ENCODE results near the gene CCSAP.
"Not testable (repeated sequence)": the region's sequence is repeated elsewhere in the genome, so short reads cannot be mapped to it uniquely, and the experiment has no call there.

The CCSAP gene

GRCh38 chr1:229378035-229378434, 35.2 kb upstream of the CCSAP start:
- H3K36me3 ChIP-seq (ENCODE audit: control insufficient read depth, insufficient read depth, low read length); H3K9ac ChIP-seq (ENCODE audit: low read length); H3K4me1 ChIP-seq (ENCODE audit: control insufficient read depth, insufficient read depth, low read length); H3K9me3 ChIP-seq (ENCODE audit: control insufficient read depth, low read length); H3K27me3 ChIP-seq (ENCODE audit: control insufficient read depth, insufficient read depth, low read length); H3K4me3 ChIP-seq (ENCODE audit: low read length): not testable (repeated sequence)

- H3K36me3 ChIP-seq (ENCODE audit: control insufficient read depth, insufficient read depth, low read length), result no peaks in the 10 kb centered on the region
- H3K4me3 ChIP-seq (ENCODE audit: low read length), result no peak overlapping the region
Observed at GRCh38 chr1:229377429-229377828, 34.6 kb upstream of the CCSAP start.

GRCh38 chr1:229376521-229376920, 33.7 kb upstream of the CCSAP start:
- H3K9me3 ChIP-seq (ENCODE audit: control insufficient read depth, low read length), result no peaks in the 10 kb centered on the region
- H3K4me1 ChIP-seq (ENCODE audit: control insufficient read depth, insufficient read depth, low read length), result no peaks in the 10 kb centered on the region
- H3K36me3 ChIP-seq (ENCODE audit: control insufficient read depth, insufficient read depth, low read length), result no peaks in the 10 kb centered on the region
- H3K27me3 ChIP-seq (ENCODE audit: control insufficient read depth, insufficient read depth, low read length), result peaks cover 3% of the 10 kb centered on the region
- no peak overlapping the region for H3K4me3 ChIP-seq (ENCODE audit: low read length)
- H3K9ac ChIP-seq (ENCODE audit: low read length), result no peak overlapping the region

More at GRCh38 chr1:229377429-229377828, 34.6 kb upstream of the CCSAP start:
- peaks cover 3% of the 10 kb centered on the region for H3K27me3 ChIP-seq (ENCODE audit: control insufficient read depth, insufficient read depth, low read length)
- H3K9me3 ChIP-seq (ENCODE audit: control insufficient read depth, low read length), result no peaks in the 10 kb centered on the region
- no peak overlapping the region for H3K9ac ChIP-seq (ENCODE audit: low read length)
- no peaks in the 10 kb centered on the region for H3K4me1 ChIP-seq (ENCODE audit: control insufficient read depth, insufficient read depth, low read length)

- H3K9ac ChIP-seq (ENCODE audit: low read length), result no peak overlapping the region
- H3K36me3 ChIP-seq (ENCODE audit: control insufficient read depth, insufficient read depth, low read length), result no peaks in the 10 kb centered on the region
- H3K4me3 ChIP-seq (ENCODE audit: low read length), result no peak overlapping the region
- no peaks in the 10 kb centered on the region for H3K4me1 ChIP-seq (ENCODE audit: control insufficient read depth, insufficient read depth, low read length)
- no peaks in the 10 kb centered on the region for H3K9me3 ChIP-seq (ENCODE audit: control insufficient read depth, low read length)
- H3K27me3 ChIP-seq (ENCODE audit: control insufficient read depth, insufficient read depth, low read length), result peaks cover 3% of the 10 kb centered on the region
Observed at GRCh38 chr1:229374485-229374884, 31.6 kb upstream of the CCSAP start.

- H3K4me3 ChIP-seq (ENCODE audit: low read length), result no peak overlapping the region
Observed at GRCh38 chr1:229373395-229373794, 30.5 kb upstream of the CCSAP start.

GRCh38 chr1:229372251-229372650, 29.4 kb upstream of the CCSAP start:
- no peak overlapping the region for H3K4me3 ChIP-seq (ENCODE audit: low read length)
- peaks cover 3% of the 10 kb centered on the region for H3K27me3 ChIP-seq (ENCODE audit: control insufficient read depth, insufficient read depth, low read length)
- H3K9me3 ChIP-seq (ENCODE audit: control insufficient read depth, low read length), result no peaks in the 10 kb centered on the region
- H3K36me3 ChIP-seq (ENCODE audit: control insufficient read depth, insufficient read depth, low read length), result no peaks in the 10 kb centered on the region
- no peaks in the 10 kb centered on the region for H3K4me1 ChIP-seq (ENCODE audit: control insufficient read depth, insufficient read depth, low read length)
- H3K9ac ChIP-seq (ENCODE audit: low read length), result no peak overlapping the region

More at GRCh38 chr1:229373395-229373794, 30.5 kb upstream of the CCSAP start:
- no peak overlapping the region for H3K9ac ChIP-seq (ENCODE audit: low read length)
- H3K9me3 ChIP-seq (ENCODE audit: control insufficient read depth, low read length), result no peaks in the 10 kb centered on the region
- no peaks in the 10 kb centered on the region for H3K36me3 ChIP-seq (ENCODE audit: control insufficient read depth, insufficient read depth, low read length)
- H3K27me3 ChIP-seq (ENCODE audit: control insufficient read depth, insufficient read depth, low read length), result peaks cover 3% of the 10 kb centered on the region
- H3K4me1 ChIP-seq (ENCODE audit: control insufficient read depth, insufficient read depth, low read length), result no peaks in the 10 kb centered on the region

- Histone ChIP-seq H3K9me3 (ENCODE audit: control insufficient read depth, low read length) (no peaks in the 10 kb centered on the region), H3K27me3 (ENCODE audit: control insufficient read depth, insufficient read depth, low read length) (peaks cover 3% of the 10 kb centered on the region), H3K36me3 (ENCODE audit: control insufficient read depth, insufficient read depth, low read length) (no peaks in the 10 kb centered on the region), H3K4me1 (ENCODE audit: control insufficient read depth, insufficient read depth, low read length) (no peaks in the 10 kb centered on the region), H3K9ac (ENCODE audit: low read length) (no peak overlapping the region), H3K4me3 (ENCODE audit: low read length) (no peak overlapping the region)
Observed at GRCh38 chr1:229371624-229372023, 28.8 kb upstream of the CCSAP start.

GRCh38 chr1:229370601-229371021, 27.8 kb upstream of the CCSAP start:
- peaks cover 3% of the 10 kb centered on the region for H3K27me3 ChIP-seq (ENCODE audit: control insufficient read depth, insufficient read depth, low read length)
- H3K9me3 ChIP-seq (ENCODE audit: control insufficient read depth, low read length), result no peaks in the 10 kb centered on the region
- H3K4me1 ChIP-seq (ENCODE audit: control insufficient read depth, insufficient read depth, low read length), result no peaks in the 10 kb centered on the region
- no peak overlapping the region for H3K9ac ChIP-seq (ENCODE audit: low read length)
- H3K36me3 ChIP-seq (ENCODE audit: control insufficient read depth, insufficient read depth, low read length), result no peaks in the 10 kb centered on the region
- no peak overlapping the region for H3K4me3 ChIP-seq (ENCODE audit: low read length)

- no peak overlapping the region for H3K4me3 ChIP-seq (ENCODE audit: low read length)
- H3K9me3 ChIP-seq (ENCODE audit: control insufficient read depth, low read length), result no peaks in the 10 kb centered on the region
Observed at GRCh38 chr1:229368347-229368746, 25.5 kb upstream of the CCSAP start.

GRCh38 chr1:229365569-229365968, 22.7 kb upstream of the CCSAP start:
- no peak overlapping the region for H3K4me3 ChIP-seq (ENCODE audit: low read length)
- H3K9me3 ChIP-seq (ENCODE audit: control insufficient read depth, low read length), result no peaks in the 10 kb centered on the region
- no peaks in the 10 kb centered on the region for H3K4me1 ChIP-seq (ENCODE audit: control insufficient read depth, insufficient read depth, low read length)
- H3K36me3 ChIP-seq (ENCODE audit: control insufficient read depth, insufficient read depth, low read length), result no peaks in the 10 kb centered on the region
- peaks cover 8% of the 10 kb centered on the region for H3K27me3 ChIP-seq (ENCODE audit: control insufficient read depth, insufficient read depth, low read length)
- no peak overlapping the region for H3K9ac ChIP-seq (ENCODE audit: low read length)

More at GRCh38 chr1:229368347-229368746, 25.5 kb upstream of the CCSAP start:
- Histone ChIP-seq H3K36me3 (ENCODE audit: control insufficient read depth, insufficient read depth, low read length) (no peaks in the 10 kb centered on the region), H3K4me1 (ENCODE audit: control insufficient read depth, insufficient read depth, low read length) (no peaks in the 10 kb centered on the region), H3K27me3 (ENCODE audit: control insufficient read depth, insufficient read depth, low read length) (peaks cover 2% of the 10 kb centered on the region), H3K9ac (ENCODE audit: low read length) (no peak overlapping the region)

- Histone ChIP-seq H3K9ac (ENCODE audit: low read length) (no peak overlapping the region), H3K4me3 (ENCODE audit: low read length) (no peak overlapping the region), H3K27me3 (ENCODE audit: control insufficient read depth, insufficient read depth, low read length) (peaks cover 13% of the 10 kb centered on the region), H3K36me3 (ENCODE audit: control insufficient read depth, insufficient read depth, low read length) (no peaks in the 10 kb centered on the region), H3K9me3 (ENCODE audit: control insufficient read depth, low read length) (no peaks in the 10 kb centered on the region), H3K4me1 (ENCODE audit: control insufficient read depth, insufficient read depth, low read length) (no peaks in the 10 kb centered on the region)
Observed at GRCh38 chr1:229364207-229365065, 21.6 kb upstream of the CCSAP start.

GRCh38 chr1:229363723-229364122, 20.9 kb upstream of the CCSAP start:
- Histone ChIP-seq H3K36me3 (ENCODE audit: control insufficient read depth, insufficient read depth, low read length) (no peaks in the 10 kb centered on the region), H3K4me1 (ENCODE audit: control insufficient read depth, insufficient read depth, low read length) (no peaks in the 10 kb centered on the region)

More at GRCh38 chr1:229363723-229364122, 20.9 kb upstream of the CCSAP start:
- Histone ChIP-seq H3K9ac (ENCODE audit: low read length) (no peak overlapping the region), H3K27me3 (ENCODE audit: control insufficient read depth, insufficient read depth, low read length) (peaks cover 13% of the 10 kb centered on the region), H3K4me3 (ENCODE audit: low read length) (no peak overlapping the region), H3K9me3 (ENCODE audit: control insufficient read depth, low read length) (no peaks in the 10 kb centered on the region)

Measured in mucosa of stomach (tissue), 1 donor.